Kidney tubule cell (primary cell): ENCODE data around the gene ARFGEF3.
A peak's percentile ranks its signal among the peaks of the same experiment; 100 is the strongest.

ENCODE experiments used
- DNase-seq: peaks from one replicate; pipeline ENCODE4 v3.0.0-alpha.2; 2018; ENCODE audit warnings: low spot score

Gene ARFGEF3

GRCh38 chr6:138307816-138308730 is 146.3 kb downstream of the ARFGEF3 start:
- DNase-seq: peak; percentile 53

DNA sequence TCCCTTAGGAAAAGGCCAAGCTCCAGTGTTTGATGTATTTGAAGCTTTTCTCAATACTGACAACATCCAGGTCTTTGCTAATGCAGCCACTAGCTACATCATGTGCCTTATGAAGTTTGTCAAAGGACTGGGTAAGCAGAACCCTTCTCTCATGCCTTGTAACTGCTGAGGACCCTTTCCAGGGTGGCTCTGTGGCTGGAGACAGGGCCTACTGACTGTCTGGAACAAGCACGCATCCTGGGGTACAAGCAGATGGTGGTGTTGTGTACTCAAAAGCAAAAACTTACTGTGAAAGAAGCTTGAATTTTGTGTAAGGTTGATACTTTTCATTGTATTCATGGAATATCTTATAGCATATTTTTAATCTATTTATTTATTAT is 147.0 kb downstream of the ARFGEF3 start:
- DNase-seq: no peak

DNA sequence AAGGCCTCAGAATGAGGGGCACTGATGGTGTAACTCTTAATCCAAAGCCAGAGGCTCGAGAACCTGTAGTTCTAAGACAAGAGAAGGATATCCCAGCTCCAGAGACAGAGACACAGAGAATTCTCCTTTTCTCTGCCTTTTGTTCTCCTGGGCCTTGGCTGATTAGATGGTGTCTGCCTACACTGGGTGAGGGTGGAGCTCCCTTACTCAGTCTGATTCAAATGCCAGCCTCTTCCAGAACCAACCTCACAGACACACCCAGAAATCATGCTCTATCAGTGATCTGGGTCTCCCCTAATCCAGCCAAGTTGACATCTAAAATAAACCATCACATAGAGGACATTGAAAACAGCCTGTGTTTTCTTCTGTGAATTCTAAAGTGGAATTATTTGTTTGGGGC is 148.0 kb downstream of the ARFGEF3 start:
- DNase-seq: no peak

DNA sequence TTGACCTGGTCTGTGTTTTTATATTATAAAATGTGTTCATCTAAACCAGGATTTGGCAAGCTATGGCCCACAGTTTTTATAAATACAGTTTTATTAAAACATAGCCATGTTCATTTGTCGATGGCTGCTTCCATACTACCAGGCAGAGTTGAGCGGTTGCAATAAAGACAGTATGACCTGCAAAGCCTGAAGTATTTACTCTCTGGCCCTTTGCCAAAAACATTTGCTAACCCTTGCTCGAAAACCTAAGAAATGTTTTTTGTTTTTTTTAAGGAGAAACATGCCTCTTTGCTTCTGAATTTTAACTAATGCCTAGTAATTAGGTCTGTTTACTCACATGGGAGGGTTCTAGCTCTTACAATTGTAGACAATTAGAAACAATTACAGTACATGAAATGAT is 148.6 kb downstream of the ARFGEF3 start:
- DNase-seq: no peak

DNA sequence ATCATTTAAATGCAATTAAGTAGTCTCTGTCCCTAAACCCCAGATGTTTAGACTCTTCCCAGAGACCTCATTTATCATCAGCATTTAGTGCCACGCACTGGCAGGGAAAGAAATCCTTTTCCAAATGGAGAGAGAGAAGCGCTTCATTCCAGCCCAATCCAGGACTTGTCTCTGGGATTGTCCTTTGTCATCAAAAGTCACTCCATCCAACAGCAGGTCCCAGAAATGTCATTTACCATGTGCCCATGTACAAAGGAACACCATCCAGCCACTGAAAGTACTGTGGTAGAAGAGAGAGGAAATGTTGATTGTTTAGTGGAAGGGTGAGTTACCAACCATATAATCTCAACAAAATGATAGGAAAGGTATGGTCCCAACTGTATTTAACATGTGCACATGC is 149.1 kb downstream of the ARFGEF3 start:
- DNase-seq: no peak

DNA sequence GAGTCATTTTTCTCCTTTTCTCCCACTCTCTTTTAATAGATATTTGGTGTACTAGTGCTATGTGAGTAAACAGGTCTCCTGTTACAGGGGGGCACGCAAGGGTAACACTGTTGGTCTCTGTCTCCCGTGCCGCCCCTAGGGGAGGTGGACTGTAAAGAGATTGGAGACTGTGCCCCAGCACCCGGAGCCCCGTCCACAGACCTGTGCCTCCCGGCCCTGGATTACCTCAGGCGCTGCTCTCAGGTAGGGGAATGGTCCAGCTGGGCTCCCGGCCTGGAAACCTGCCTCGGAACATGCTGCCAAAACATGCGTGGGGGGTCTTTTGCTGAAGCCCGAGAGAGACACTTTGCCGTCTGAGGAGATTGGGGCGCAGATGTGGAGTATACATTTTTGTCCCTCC is 149.5 kb downstream of the ARFGEF3 start:
- DNase-seq: no peak

DNA sequence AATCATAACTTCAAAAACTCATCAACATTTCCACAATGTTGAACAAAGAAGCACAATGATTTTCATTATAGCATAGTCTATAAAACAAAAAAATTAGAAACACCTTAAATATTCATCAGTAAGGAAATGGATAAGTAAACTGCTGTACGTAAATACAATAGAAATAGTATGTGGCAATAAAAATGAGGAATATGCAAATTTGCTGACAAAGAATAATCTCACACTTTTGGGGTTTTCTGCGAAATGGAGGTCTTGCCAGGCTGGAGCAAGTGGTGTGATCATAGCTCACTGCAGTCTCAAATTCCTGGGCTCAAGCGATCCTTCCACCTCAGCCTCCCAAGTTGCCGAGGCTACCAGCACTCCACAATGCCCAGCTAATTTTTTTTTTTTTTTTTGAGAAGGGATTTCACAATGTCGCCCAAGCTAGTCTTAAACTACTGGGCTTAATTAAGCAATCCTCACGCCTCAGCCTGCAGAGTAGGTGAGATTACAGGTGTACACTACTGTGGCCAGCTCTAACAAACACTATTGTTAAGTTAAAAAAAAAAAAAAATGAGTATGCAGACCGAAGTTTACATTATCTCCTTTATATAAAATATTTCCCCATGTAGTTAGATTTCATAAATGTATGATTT is 157.1 kb downstream of the ARFGEF3 start:
- no peak for DNase-seq

DNA sequence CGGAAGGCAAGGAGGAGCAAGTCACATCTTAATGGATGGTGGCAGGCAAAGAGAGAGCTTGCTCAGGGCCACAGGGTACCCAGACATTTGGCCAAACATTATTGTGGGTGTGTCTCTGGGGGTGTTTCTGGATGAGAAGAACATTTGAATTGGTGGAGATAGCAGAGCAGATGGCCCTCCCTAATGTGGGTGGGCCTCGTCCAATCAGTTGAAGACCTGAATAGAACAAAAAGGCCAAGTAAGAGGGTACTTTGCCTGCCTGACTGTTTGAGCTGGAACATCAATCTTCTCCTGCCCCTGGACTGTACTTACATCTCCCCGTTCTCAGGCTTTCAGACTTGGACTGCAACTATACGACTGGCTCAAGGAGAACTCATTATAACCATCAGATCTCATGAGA is 160.2 kb downstream of the ARFGEF3 start:
- DNase-seq: no peak

- no peak for DNase-seq
Measured at GRCh38 chr6:138323821-138324220, 162.1 kb downstream of the ARFGEF3 start.

GRCh38 chr6:138328210-138328609 is 166.5 kb downstream of the ARFGEF3 start:
- DNase-seq: no peak

- DNase-seq: no peak
Measured at GRCh38 chr6:138330763-138331162, 169.0 kb downstream of the ARFGEF3 start.

GRCh38 chr6:138331444-138331843 is 169.7 kb downstream of the ARFGEF3 start:
- no peak for DNase-seq

DNA sequence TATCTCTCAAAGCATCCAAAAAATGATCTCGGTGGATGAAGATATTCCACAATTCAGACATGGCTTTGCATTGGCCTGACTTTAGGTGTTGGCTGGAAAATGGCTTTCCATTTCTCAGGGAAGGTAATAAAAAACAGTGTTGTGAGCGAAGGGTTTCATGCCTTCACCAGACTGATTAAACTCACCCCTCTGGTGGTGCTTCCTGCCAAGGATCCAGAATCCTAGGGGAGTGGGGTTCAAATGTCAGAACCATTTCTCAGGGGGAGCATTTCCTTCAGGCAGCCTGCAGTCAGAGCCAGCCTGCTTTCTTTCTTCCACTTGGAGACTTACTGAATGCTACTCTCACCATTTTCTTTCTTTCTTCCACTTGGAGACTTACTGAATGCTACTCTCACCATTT is 170.2 kb downstream of the ARFGEF3 start:
- no peak for DNase-seq

GRCh38 chr6:138334000-138334399 is 172.3 kb downstream of the ARFGEF3 start:
- no peak for DNase-seq

DNA sequence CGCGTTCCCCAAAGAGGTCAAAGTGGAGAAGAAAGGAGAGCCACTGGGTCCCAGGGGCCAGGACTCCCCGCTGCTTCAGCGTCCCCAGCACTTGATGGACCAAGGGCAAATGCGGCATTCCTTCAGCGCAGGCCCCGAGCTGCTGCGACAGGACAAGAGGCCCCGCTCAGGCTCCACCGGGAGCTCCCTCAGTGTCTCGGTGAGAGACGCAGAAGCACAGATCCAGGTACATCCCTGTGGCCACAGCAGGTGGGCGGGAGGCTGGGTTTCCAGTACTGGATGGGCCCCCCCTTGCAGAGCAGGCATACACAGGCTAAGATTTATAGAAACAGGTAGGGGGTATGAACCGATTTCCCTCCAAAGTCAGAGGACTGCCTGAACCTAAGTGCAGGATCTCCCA is 173.2 kb downstream of the ARFGEF3 start:
- no peak for DNase-seq

DNA sequence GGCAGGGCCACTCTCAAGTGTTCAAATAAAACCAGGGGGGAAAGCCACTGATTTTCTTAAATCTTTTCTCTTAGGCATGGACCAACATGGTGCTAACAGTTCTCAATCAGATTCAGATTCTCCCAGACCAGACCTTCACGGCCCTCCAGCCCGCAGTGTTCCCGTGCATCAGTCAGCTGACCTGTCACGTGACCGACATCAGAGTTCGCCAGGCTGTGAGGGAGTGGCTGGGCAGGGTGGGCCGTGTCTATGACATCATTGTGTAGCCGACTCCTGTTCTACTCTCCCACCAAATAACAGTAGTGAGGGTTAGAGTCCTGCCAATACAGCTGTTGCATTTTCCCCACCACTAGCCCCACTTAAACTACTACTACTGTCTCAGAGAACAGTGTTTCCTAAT is 174.5 kb downstream of the ARFGEF3 start:
- no peak for DNase-seq

DNA sequence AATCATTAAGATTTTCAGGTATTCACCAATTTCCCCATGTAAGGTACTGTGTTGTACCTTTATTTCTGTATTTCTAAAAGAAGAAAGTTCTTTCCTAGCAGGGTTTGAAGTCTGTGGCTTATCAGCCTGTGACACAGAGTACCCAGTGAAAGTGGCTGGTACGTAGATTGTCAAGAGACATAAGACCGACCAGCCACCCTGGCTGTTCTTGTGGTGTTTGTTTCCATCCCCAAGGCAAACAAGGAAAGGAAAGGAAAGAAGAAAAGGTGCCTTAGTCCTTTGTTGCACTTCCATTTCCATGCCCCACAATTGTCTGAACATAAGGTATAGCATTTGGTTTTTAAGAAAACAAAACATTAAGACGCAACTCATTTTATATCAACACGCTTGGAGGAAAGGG is 175.3 kb downstream of the ARFGEF3 start:
- no peak for DNase-seq

DNA sequence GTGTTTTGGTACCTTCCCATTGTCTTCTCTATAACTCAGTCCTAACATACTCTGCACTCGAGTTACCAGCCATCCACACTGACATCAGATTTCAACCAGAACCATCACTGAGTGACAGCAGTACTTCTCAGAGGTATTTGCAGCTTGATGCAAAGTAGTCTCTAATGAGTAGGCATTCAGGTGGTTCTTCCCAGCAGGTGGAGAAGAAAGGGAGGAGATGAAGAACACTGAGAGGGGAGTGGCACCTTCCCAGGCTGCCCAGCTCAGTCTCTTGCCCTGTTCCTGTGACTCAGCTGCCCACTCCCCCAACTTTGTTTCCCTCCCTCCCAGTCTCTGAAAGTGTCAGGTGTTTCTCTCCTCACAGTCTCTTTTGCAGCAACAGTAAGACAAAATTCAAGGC is 177.3 kb downstream of the ARFGEF3 start:
- DNase-seq: no peak

- no peak for DNase-seq
Measured at GRCh38 chr6:138341176-138341575, 179.4 kb downstream of the ARFGEF3 start.

GRCh38 chr6:138343112-138343511 is 181.4 kb downstream of the ARFGEF3 start:
- DNase-seq: no peak

DNA sequence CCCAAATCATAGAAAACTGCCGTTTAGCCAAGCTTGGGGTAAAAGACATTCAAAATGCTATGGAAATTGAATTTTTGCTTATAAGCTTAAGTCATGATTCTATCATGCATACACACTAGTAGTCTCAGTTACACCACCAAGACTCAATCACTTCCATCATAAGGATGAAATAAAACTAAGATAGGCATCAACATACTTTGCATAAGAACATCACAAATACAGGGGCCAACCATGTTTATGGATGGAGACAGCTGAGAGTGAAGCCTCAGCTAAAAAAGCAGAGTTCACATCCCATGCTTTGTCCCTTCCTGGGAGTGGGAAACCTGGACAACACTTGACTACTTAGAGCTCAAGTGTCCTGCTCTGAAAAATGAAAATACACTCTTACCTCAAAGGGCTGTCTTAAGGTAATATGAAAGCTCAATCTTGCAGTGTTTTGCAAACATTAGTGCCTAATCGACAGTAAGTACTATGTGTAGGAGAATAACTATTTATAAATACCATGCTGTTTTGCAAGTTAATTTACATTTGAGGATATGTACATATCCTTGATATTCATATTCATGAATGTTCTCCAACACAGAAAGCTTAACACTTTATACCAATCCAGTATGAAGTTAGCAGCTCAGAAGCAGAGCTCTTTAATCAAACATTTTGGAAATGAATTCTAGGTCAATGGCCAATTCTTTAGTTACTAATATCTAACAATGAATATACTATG is 184.0 kb downstream of the ARFGEF3 start:
- DNase-seq: no peak

GRCh38 chr6:138346302-138347195 is 184.8 kb downstream of the ARFGEF3 start:
- DNase-seq: peak; percentile 28
